Central memory CD8-positive, alpha-beta T cell (primary cell): ENCODE measurements around the gene ENOSF1.

Source experiments
- ATAC-seq: fragments of 150-1000 bp; cut with Tn5 transposase; replicated peaks from 2 replicates; pipeline ENCODE4 v1.10.0; 2022; ENCODE audit warnings: mild to moderate bottlenecking, moderate FRiP score, moderate number of reproducible peaks; ENCODE audit not compliant: poor library complexity, severe bottlenecking; ENCODE audit errors: extremely low read depth
- DNase-seq, 2 donors: peaks; one replicate each; pipeline ENCODE4 v3.0.0; 2021; ENCODE audit warnings: low spot score in 2 of 2
- H3K27ac Mint-ChIP-seq: one replicate; pipeline ENCODE4 v1.8.0; 2022; ENCODE audit warnings: low read depth, mild to moderate bottlenecking, moderate library complexity, mixed read lengths
- H3K27me3 Mint-ChIP-seq: one replicate; pipeline ENCODE4 v1.8.0; 2022; ENCODE audit warnings: mixed read lengths
- H3K36me3 Mint-ChIP-seq: one replicate; pipeline ENCODE4 v1.8.0; 2022; ENCODE audit warnings: mild to moderate bottlenecking, moderate library complexity, mixed read lengths; ENCODE audit not compliant: insufficient read depth
- H3K4me1 Mint-ChIP-seq: one replicate; pipeline ENCODE4 v1.8.0; 2022; ENCODE audit warnings: mixed read lengths
- H3K4me3 Mint-ChIP-seq: one replicate; pipeline ENCODE4 v1.8.0; 2022; ENCODE audit warnings: mild to moderate bottlenecking, moderate library complexity, mixed read lengths
- H3K9me3 Mint-ChIP-seq: one replicate; pipeline ENCODE4 v1.8.0; 2022; ENCODE audit warnings: mixed read lengths

ENOSF1 gene

DNA sequence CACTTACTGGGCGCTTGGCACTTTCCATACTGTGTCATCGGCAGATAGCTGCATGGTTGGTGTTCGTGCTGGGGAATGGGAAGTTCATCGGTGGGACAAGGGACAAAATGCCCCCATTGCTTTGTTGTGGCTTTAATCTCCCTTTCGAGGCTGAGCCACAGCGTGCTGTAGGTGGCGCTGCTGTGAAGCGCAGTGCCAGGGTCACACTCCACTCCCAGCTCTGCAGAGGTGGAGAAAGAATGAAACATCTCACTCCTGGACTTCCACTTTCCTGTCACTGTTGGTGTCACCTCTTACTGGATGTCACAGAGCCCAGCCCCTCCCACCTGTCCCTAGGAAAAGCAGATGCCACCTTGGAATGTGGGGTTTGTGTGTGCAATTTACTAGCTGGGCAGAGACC is 46.3 kb downstream of the ENOSF1 start:
- Mint-ChIP-seq H3K4me3 (no peak overlapping the region), H3K27me3 (no peaks in the 10 kb centered on the region), H3K9me3 (peaks cover 4% of the 10 kb centered on the region), H3K36me3 (peaks cover 7% of the 10 kb centered on the region), H3K27ac (no peak overlapping the region), H3K4me1 (no peaks in the 10 kb centered on the region)
- ATAC-seq (no peak), DNase-seq (no peak)

- DNase-seq: no peak
- Mint-ChIP-seq H3K36me3 (peaks cover 6% of the 10 kb centered on the region), H3K4me3 (no peak overlapping the region), H3K9me3 (peaks cover 5% of the 10 kb centered on the region), H3K27me3 (peaks cover 20% of the 10 kb centered on the region), H3K4me1 (peaks cover 12% of the 10 kb centered on the region), H3K27ac (no peak overlapping the region)
- ATAC-seq: no peak
Observed at GRCh38 chr18:662197-662596, 50.2 kb downstream of the ENOSF1 start.

- H3K27ac Mint-ChIP-seq: no peak overlapping the region
- peaks cover 5% of the 10 kb centered on the region for H3K9me3 Mint-ChIP-seq
- DNase-seq (no peak), ATAC-seq (no peak)
- peak overlapping the region; percentile 76 for H3K4me3 Mint-ChIP-seq
- peaks cover 40% of the 10 kb centered on the region for H3K27me3 Mint-ChIP-seq
- H3K36me3 Mint-ChIP-seq: peaks cover 4% of the 10 kb centered on the region
- peaks cover 12% of the 10 kb centered on the region for H3K4me1 Mint-ChIP-seq
Observed at GRCh38 chr18:659597-659996, 52.8 kb downstream of the ENOSF1 start.

DNA sequence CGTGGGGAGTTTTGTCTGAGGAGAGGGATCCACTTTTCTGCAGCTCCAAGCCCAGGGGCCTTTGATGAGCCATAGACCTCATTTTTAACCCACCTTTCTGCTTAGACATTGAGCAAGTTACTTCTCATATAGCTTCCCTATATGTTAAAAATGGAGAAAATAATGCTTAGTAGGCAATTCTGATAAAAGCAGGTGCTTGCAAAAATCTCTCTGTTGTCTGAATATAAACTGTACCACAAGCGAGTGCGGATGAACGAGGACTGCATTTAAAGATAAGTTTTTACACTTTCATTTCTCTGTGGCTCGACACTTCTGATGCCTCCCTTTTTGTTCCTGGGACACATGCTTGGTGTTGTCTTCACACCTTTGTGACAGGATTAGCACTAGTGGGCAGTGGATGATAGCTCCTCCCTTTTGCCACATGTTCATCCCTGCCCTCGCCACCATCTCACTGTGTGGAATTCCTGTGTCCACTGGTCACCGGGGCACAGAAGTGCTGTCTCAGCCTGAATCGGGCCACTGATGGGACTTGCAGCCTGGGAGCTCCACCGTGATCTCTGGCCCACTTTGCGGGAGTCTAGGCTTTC is 53.4 kb downstream of the ENOSF1 start:
- Mint-ChIP-seq H3K4me1 (peaks cover 12% of the 10 kb centered on the region), H3K27me3 (peaks cover 45% of the 10 kb centered on the region), H3K9me3 (peaks cover 5% of the 10 kb centered on the region), H3K36me3 (peaks cover 4% of the 10 kb centered on the region), H3K4me3 (peak overlapping the region; percentile 76), H3K27ac (no peak overlapping the region)
- DNase-seq: no peak
- no peak for ATAC-seq

DNA sequence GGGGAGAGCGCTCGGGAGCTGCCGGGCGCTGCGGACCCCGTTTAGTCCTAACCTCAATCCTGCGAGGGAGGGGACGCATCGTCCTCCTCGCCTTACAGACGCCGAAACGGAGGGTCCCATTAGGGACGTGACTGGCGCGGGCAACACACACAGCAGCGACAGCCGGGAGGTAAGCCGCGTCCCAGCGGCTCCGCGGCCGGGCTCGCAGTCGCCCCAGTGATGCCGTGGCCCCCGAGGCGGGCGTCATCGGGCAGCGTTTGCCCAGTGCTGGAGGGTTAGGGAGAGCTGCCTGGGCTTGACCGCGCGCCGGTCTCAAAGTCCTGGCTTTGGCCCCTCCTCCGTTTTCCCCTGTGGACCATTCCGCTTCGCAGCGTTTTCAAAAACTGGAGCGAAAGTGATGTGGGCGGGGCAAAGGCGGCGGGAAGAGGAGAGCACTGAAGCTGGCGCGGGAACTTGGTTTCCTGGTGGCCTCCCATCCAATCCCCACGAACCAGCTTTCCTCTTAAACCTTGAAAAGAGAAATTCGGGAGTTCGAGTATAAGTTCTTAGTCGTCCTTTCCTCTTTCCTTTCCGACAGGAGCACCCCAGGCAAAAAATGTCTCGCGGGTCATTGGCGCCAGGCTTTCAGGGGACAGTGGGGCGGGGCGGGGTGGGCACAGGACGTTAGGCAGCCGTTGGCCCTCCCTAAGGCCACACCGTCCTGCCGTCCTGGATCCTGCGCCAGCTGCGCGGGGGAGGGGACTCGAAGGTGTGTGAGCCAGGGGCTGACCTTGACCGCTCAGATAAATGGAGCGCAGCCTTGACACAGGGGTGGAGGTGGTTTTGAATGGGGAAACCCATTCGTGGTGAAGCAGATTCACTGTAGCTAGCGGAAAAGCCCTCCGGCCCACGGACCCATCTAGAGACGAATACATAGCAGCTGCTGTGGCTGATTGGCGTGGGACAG is 54.2 kb downstream of the ENOSF1 start:
- Mint-ChIP-seq H3K4me3 (peak overlapping the region; percentile 76), H3K27ac (no peak overlapping the region), H3K4me1 (peaks cover 12% of the 10 kb centered on the region), H3K9me3 (peaks cover 5% of the 10 kb centered on the region), H3K27me3 (peaks cover 53% of the 10 kb centered on the region), H3K36me3 (peaks cover 4% of the 10 kb centered on the region)
- ATAC-seq (peak; percentile 44), DNase-seq (no peak)

DNA sequence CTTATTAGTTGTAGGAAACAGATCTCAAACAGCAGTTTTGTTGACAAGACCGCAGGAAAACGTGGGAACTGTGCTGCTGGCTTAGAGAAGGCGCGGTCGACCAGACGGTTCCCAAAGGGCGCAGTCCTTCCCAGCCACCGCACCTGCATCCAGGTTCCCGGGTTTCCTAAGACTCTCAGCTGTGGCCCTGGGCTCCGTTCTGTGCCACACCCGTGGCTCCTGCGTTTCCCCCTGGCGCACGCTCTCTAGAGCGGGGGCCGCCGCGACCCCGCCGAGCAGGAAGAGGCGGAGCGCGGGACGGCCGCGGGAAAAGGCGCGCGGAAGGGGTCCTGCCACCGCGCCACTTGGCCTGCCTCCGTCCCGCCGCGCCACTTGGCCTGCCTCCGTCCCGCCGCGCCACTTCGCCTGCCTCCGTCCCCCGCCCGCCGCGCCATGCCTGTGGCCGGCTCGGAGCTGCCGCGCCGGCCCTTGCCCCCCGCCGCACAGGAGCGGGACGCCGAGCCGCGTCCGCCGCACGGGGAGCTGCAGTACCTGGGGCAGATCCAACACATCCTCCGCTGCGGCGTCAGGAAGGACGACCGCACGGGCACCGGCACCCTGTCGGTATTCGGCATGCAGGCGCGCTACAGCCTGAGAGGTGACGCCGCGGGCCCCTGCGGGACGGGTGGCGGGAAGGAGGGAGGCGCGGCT is 55.0 kb downstream of the ENOSF1 start, which contains the start of gene TYMS:
Gene TYMS, plus strand, starts transcription at position 343 of the 690 bp plus-strand sequence. Its CDS starts 90 bp downstream, at position 433.
- Mint-ChIP-seq H3K27me3 (peaks cover 56% of the 10 kb centered on the region), H3K4me3 (peak within 1 kb of the TSS; percentile 76), H3K27ac (no peak within 1 kb of the TSS), H3K4me1 (peaks cover 12% of the 10 kb centered on the region), H3K36me3 (peaks cover 4% of the 10 kb centered on the region), H3K9me3 (peaks cover 5% of the 10 kb centered on the region)
- DNase-seq (no peak), ATAC-seq (peak; percentile 54)

DNA sequence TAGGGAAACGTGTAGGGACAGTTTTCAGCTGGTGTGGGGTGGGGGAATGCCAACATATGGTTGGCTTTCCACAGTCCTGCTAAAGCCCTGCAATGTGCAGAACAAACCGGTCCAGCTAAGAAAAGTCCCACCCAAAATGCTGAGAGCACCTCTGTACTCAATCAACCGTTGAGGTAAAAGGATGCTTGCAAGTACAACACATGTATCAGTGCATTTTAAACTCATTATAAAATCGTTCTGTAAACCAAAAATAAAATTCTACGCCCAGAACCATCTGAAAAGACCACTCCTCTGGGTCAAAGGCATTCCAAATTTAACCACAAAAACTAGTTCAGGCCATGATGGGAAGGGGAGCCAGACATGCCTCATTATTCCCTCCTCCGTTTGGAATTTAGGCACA is 57.0 kb downstream of the ENOSF1 start:
- DNase-seq (no peak), ATAC-seq (no peak)
- Mint-ChIP-seq H3K36me3 (peaks cover 1% of the 10 kb centered on the region), H3K27me3 (peaks cover 60% of the 10 kb centered on the region), H3K4me1 (peaks cover 15% of the 10 kb centered on the region), H3K27ac (no peak overlapping the region), H3K4me3 (no peak overlapping the region), H3K9me3 (no peaks in the 10 kb centered on the region)

DNA sequence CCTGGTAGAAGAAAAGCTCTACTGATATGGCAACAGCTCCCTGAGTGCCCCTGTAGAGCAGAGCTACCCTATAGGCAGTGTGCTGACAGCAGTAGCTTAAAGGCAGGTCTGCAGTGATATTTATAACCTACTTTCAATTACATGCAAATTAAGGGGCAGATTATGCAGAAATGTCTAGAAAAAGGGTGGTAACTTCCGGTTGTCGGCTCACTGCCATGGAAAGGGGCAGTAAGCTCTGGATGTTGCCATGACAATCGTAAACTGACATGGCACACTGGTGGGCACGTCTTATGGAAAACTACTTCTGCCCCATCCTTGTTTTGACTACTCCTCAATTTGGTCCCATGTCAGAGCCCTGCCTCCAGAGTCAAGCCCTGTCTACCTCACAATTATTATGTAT is 57.8 kb downstream of the ENOSF1 start:
- H3K27ac Mint-ChIP-seq: no peak overlapping the region
- ATAC-seq (no peak), DNase-seq (no peak)
- no peak overlapping the region for H3K4me3 Mint-ChIP-seq
- peaks cover 13% of the 10 kb centered on the region for H3K4me1 Mint-ChIP-seq
- peaks cover 52% of the 10 kb centered on the region for H3K27me3 Mint-ChIP-seq
- no peaks in the 10 kb centered on the region for H3K9me3 Mint-ChIP-seq
- peaks cover 1% of the 10 kb centered on the region for H3K36me3 Mint-ChIP-seq

DNA sequence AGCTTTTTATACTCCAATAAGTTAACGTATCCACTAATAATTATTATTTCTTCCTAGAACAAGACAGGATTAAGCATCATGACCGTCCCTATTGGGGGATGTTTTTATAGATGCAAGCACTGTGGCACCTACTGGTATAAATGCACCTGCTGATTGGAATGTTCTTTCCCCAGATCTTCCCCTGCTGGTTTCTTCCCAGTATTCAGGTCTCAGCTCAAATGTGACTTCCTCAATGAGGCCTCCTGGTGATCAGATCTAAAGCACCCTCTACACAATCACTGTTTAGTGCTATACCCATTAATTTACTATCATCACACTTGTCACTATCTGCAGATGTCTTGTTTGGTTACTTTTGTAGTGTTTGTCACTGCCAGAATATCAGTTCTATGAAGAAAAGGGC is 58.9 kb downstream of the ENOSF1 start:
- H3K27ac Mint-ChIP-seq: no peak overlapping the region
- H3K4me1 Mint-ChIP-seq: peaks cover 6% of the 10 kb centered on the region
- no peaks in the 10 kb centered on the region for H3K9me3 Mint-ChIP-seq
- H3K4me3 Mint-ChIP-seq: no peak overlapping the region
- H3K36me3 Mint-ChIP-seq: no peaks in the 10 kb centered on the region
- H3K27me3 Mint-ChIP-seq: peaks cover 42% of the 10 kb centered on the region
- DNase-seq (no peak), ATAC-seq (no peak)

DNA sequence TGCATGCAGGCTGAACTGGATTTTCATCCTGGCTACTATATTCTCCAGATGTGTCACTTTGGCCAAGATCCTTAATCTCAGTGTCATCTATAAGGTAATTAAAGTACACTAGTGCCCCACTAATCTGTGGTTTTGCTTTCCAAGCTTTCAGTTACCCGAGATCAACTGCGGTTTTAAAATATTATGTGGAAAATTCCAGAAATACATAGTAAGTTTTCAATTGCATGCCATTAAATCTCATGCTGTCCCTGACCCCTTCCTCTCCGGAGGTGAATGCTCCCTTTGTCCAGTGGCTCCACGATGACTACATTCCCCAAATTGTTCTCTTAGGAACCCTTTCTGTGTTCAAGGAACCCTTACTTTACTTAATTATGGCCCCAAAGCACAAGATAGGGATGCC is 60.3 kb downstream of the ENOSF1 start:
- ATAC-seq: no peak
- H3K4me1 Mint-ChIP-seq: peaks cover 6% of the 10 kb centered on the region
- no peaks in the 10 kb centered on the region for H3K36me3 Mint-ChIP-seq
- DNase-seq: no peak
- H3K27ac Mint-ChIP-seq: no peak overlapping the region
- H3K27me3 Mint-ChIP-seq: peaks cover 42% of the 10 kb centered on the region
- H3K4me3 Mint-ChIP-seq: no peak overlapping the region
- no peaks in the 10 kb centered on the region for H3K9me3 Mint-ChIP-seq

GRCh38 chr18:650428-650858 is 62.0 kb downstream of the ENOSF1 start:
- H3K36me3 Mint-ChIP-seq: no peaks in the 10 kb centered on the region
- H3K4me1 Mint-ChIP-seq: peaks cover 6% of the 10 kb centered on the region
- no peak overlapping the region for H3K4me3 Mint-ChIP-seq
- no peak overlapping the region for H3K27ac Mint-ChIP-seq
- no peak for DNase-seq
- ATAC-seq: no peak
- no peaks in the 10 kb centered on the region for H3K9me3 Mint-ChIP-seq
- H3K27me3 Mint-ChIP-seq: peaks cover 31% of the 10 kb centered on the region

- peaks cover 6% of the 10 kb centered on the region for H3K4me1 Mint-ChIP-seq
- H3K27me3 Mint-ChIP-seq: peaks cover 20% of the 10 kb centered on the region
- no peak overlapping the region for H3K27ac Mint-ChIP-seq
- no peaks in the 10 kb centered on the region for H3K9me3 Mint-ChIP-seq
- no peak for ATAC-seq
- H3K36me3 Mint-ChIP-seq: no peaks in the 10 kb centered on the region
- H3K4me3 Mint-ChIP-seq: no peak overlapping the region
- no peak for DNase-seq
Observed at GRCh38 chr18:649341-649740, 63.1 kb downstream of the ENOSF1 start.
